NCI-H1092 (cell line): Measurements from ENCODE around the gene OR9I1.

Experiments used
- DNase-seq: peaks from one replicate; lab custom pipeline; 2025; lab: John Stamatoyannopoulos, UW

The OR9I1 gene

GRCh38 chr11:58125469-58125868 lies at the start of gene OR9I1:
TSS of gene OR9I1 (minus strand) at chr11:58125530. CDS start at chr11:58119444, 6,086 bp downstream.
- DNase-seq: no peak

GRCh38 chr11:58165504-58166106 lies 40.3 kb upstream of the OR9I1 start:
- DNase-seq: no peak

- no peak for DNase-seq
Observed at GRCh38 chr11:58164990-58165389, 39.7 kb upstream of the OR9I1 start.

- no peak for DNase-seq
Observed at GRCh38 chr11:58164389-58164788, 39.1 kb upstream of the OR9I1 start.

GRCh38 chr11:58152781-58153180 lies 27.5 kb upstream of the OR9I1 start:
- no peak for DNase-seq

- no peak for DNase-seq
Observed at GRCh38 chr11:58142761-58143160, 17.4 kb upstream of the OR9I1 start.

- DNase-seq: no peak
Observed at GRCh38 chr11:58135171-58135570, 9.8 kb upstream of the OR9I1 start.

GRCh38 chr11:58134151-58134550 lies 8.8 kb upstream of the OR9I1 start:
- DNase-seq: no peak

GRCh38 chr11:58133309-58134076 lies 8.2 kb upstream of the OR9I1 start:
- DNase-seq: no peak

GRCh38 chr11:58127350-58127749 lies 2.0 kb upstream of the OR9I1 start:
- no peak for DNase-seq

GRCh38 chr11:58121096-58121495 lies 4.2 kb downstream of the OR9I1 start:
- no peak for DNase-seq

- DNase-seq: no peak
Observed at GRCh38 chr11:58097437-58097836, 27.9 kb downstream of the OR9I1 start.

- DNase-seq: no peak
Observed at GRCh38 chr11:58086528-58086927, 38.8 kb downstream of the OR9I1 start.

GRCh38 chr11:58075781-58076180 lies 49.5 kb downstream of the OR9I1 start:
- DNase-seq: no peak

GRCh38 chr11:58070585-58070984 lies 54.7 kb downstream of the OR9I1 start:
- no peak for DNase-seq

GRCh38 chr11:58068655-58069054 lies 56.7 kb downstream of the OR9I1 start:
- DNase-seq: no peak

GRCh38 chr11:58067685-58068084 lies 57.6 kb downstream of the OR9I1 start:
- DNase-seq: no peak
